ENCODE data around the gene PDCD4.

The PDCD4 gene

DNA sequence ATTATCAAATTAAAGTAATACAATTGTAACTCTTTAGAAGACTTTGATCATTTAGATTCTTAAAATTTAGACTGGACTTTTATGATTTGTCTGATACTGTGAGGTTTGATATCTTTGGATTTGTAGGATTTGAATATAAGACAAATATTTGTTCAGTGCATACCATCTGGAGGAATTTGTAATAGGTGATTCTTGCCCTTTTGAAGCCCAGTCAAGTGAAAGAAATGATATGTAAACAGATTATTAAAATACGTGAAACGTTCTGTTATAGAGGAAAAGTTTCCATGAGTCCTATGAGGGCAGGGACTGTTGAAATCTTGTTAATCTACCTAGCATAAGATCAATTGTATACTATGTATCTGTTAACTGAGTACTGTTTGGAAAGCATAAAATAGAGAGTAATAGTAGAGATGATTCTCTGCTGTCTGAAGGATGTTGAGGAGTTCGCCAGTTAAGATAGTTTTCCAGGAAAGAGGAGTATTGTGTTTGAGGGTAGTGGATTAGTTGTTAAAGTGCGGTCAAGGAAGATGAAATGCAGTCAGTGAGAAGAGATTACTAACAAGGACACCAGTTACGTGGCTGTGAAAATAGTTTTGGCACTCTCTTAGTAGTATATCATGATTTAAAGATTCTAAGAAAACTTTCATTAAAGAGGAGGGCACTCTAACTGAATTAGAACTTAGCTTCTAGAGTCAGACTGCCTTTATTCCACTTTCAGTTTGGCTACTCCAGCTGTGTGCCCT, 14.4 kb downstream of the PDCD4 start:
- no peak for DNase-seq (ENCODE audit: extremely low spot score)
- TF ChIP-seq FOXA1 (IDR thresholded peaks at IDR 0.05) (no peak), ZNF384 (IDR thresholded peaks at IDR 0.05) (no peak), FOXM1 (IDR thresholded peaks at IDR 0.05; ENCODE audit: borderline replicate concordance) (no peak), BHLHE40 (IDR thresholded peaks at IDR 0.05; ENCODE audit: borderline replicate concordance) (no peak), CTBP1 (IDR thresholded peaks at IDR 0.05; ENCODE audit: borderline replicate concordance) (no peak), L3MBTL2 (conservative IDR thresholded peaks at IDR 0.05) (no peak), FOXK2 (IDR thresholded peaks at IDR 0.05) (no peak), ARNT (IDR thresholded peaks at IDR 0.05) (no peak), ELF4 (IDR thresholded peaks at IDR 0.05) (no peak), NFRKB (IDR thresholded peaks at IDR 0.05) (no peak), TARDBP (IDR thresholded peaks at IDR 0.05) (no peak)
- TF ChIP-seq, protein P1, sequence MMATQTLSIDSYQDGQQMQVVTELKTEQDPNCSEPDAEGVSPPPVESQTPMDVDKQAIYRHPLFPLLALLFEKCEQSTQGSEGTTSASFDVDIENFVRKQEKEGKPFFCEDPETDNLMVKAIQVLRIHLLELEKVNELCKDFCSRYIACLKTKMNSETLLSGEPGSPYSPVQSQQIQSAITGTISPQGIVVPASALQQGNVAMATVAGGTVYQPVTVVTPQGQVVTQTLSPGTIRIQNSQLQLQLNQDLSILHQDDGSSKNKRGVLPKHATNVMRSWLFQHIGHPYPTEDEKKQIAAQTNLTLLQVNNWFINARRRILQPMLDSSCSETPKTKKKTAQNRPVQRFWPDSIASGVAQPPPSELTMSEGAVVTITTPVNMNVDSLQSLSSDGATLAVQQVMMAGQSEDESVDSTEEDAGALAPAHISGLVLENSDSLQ (IDR thresholded peaks at IDR 0.05), result no peak
- POLR2A ChIA-PET, result no interaction called here
- CTCF ChIA-PET, result no interaction called here

GRCh38 chr10:110887560-110887959, 15.8 kb downstream of the PDCD4 start:
- CTCF ChIA-PET, result no interaction called here

GRCh38 chr10:110892602-110893288, 21.0 kb downstream of the PDCD4 start:
- TF ChIP-seq FOXK2 (IDR thresholded peaks at IDR 0.05) (no peak), NFRKB (IDR thresholded peaks at IDR 0.05) (no peak), ZNF384 (IDR thresholded peaks at IDR 0.05) (no peak), SUZ12 (IDR thresholded peaks at IDR 0.05) (no peak), LEF1 (IDR thresholded peaks at IDR 0.05; ENCODE audit: borderline replicate concordance) (no peak), CTBP1 (IDR thresholded peaks at IDR 0.05; ENCODE audit: borderline replicate concordance) (no peak), HDGF (IDR thresholded peaks at IDR 0.05; ENCODE audit: borderline replicate concordance) (no peak), FOXA1 (IDR thresholded peaks at IDR 0.05) (no peak), L3MBTL2 (conservative IDR thresholded peaks at IDR 0.05) (no peak), FOXM1 (IDR thresholded peaks at IDR 0.05; ENCODE audit: borderline replicate concordance) (no peak), SP1 (IDR thresholded peaks at IDR 0.05) (no peak), ELF4 (IDR thresholded peaks at IDR 0.05) (no peak)
- no peak for DNase-seq (ENCODE audit: extremely low spot score)
- ChIA-PET POLR2A (no interaction called here), CTCF (interaction anchor here (0.5 to 1.9 kb wide), 3 partner anchors 10 to 268 kb away, joined by 3 to 8 read pairs (median 4); no protein-coding TSS in a partner anchor)

More at GRCh38 chr10:110887560-110887959, 15.8 kb downstream of the PDCD4 start:
- POLR2A ChIA-PET, result interaction anchor here (0.9 kb wide), 1 partner anchor 146 kb away, joined by 3 read pairs; no protein-coding TSS in a partner anchor
- DNase-seq (ENCODE audit: extremely low spot score), result no peak
- TF ChIP-seq FOXA1 (IDR thresholded peaks at IDR 0.05) (no peak), TARDBP (IDR thresholded peaks at IDR 0.05) (no peak), CTBP1 (IDR thresholded peaks at IDR 0.05; ENCODE audit: borderline replicate concordance) (no peak), NFRKB (IDR thresholded peaks at IDR 0.05) (no peak), BHLHE40 (IDR thresholded peaks at IDR 0.05; ENCODE audit: borderline replicate concordance) (no peak), FOXK2 (IDR thresholded peaks at IDR 0.05) (no peak), FOXM1 (IDR thresholded peaks at IDR 0.05; ENCODE audit: borderline replicate concordance) (no peak), LEF1 (IDR thresholded peaks at IDR 0.05; ENCODE audit: borderline replicate concordance) (no peak), ARNT (IDR thresholded peaks at IDR 0.05) (no peak), ELF4 (IDR thresholded peaks at IDR 0.05) (no peak), L3MBTL2 (conservative IDR thresholded peaks at IDR 0.05) (no peak), SUZ12 (IDR thresholded peaks at IDR 0.05) (no peak), HDGF (IDR thresholded peaks at IDR 0.05; ENCODE audit: borderline replicate concordance) (no peak), ZNF384 (IDR thresholded peaks at IDR 0.05) (no peak)

- CTCF ChIA-PET, result interaction anchor here (0.8 to 1.9 kb wide), 5 partner anchors 9 to 148 kb away, joined by 3 to 8 read pairs (median 4); no protein-coding TSS in a partner anchor
- POLR2A ChIA-PET, result no interaction called here
- peak; percentile 52 for DNase-seq (ENCODE audit: extremely low spot score)
- TF ChIP-seq NFRKB (IDR thresholded peaks at IDR 0.05) (no peak), BHLHE40 (IDR thresholded peaks at IDR 0.05; ENCODE audit: borderline replicate concordance) (no peak), FOXA1 (IDR thresholded peaks at IDR 0.05) (no peak), CTBP1 (IDR thresholded peaks at IDR 0.05; ENCODE audit: borderline replicate concordance) (no peak), SP1 (IDR thresholded peaks at IDR 0.05) (no peak), FOXK2 (IDR thresholded peaks at IDR 0.05) (no peak), FOXM1 (IDR thresholded peaks at IDR 0.05; ENCODE audit: borderline replicate concordance) (no peak), SUZ12 (IDR thresholded peaks at IDR 0.05) (no peak), L3MBTL2 (conservative IDR thresholded peaks at IDR 0.05) (no peak), ZNF384 (IDR thresholded peaks at IDR 0.05) (no peak), TARDBP (IDR thresholded peaks at IDR 0.05) (no peak), ARNT (IDR thresholded peaks at IDR 0.05) (no peak), ELF4 (IDR thresholded peaks at IDR 0.05) (no peak), HDGF (IDR thresholded peaks at IDR 0.05; ENCODE audit: borderline replicate concordance) (no peak)
- TF ChIP-seq, protein P1 (IDR thresholded peaks at IDR 0.05), result no peak
Observed at GRCh38 chr10:110893559-110894179, 21.9 kb downstream of the PDCD4 start.

DNA sequence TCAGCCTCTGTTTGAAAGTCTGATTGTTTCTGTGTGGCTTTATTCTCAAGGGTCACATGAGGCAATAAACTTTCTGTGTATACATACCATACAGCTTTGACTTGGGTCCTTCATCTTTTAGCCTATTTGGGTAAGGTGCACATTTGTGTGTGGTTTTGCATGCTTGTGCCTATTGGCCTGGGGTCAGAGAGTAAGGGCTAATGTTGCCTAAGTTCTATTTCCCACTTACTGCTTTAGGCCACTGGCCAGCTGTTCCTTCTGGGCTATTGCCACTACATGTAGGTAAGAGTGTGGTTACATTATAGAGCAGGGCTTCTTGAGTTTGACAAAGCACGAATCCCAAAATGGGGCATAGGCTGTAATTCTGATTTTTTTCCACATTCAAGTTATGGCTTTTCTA, 25.5 kb downstream of the PDCD4 start:
- POLR2A ChIA-PET, result interaction anchor here (2.4 kb wide), 1 partner anchor 21 kb away, joined by 8 read pairs; the partner anchor contains the start of gene BBIP1
- CTCF ChIA-PET, result interaction anchor here (0.6 kb wide), 1 partner anchor 15 kb away, joined by 10 read pairs; no protein-coding TSS in a partner anchor
- no peak for DNase-seq (ENCODE audit: extremely low spot score)
- no peak for TF ChIP-seq HDGF (IDR thresholded peaks at IDR 0.05; ENCODE audit: borderline replicate concordance)
- TF ChIP-seq FOXA1 (IDR thresholded peaks at IDR 0.05), result no peak
- no peak for TF ChIP-seq ZNF384 (IDR thresholded peaks at IDR 0.05)
- TF ChIP-seq SUZ12 (IDR thresholded peaks at IDR 0.05), result no peak
- TF ChIP-seq BHLHE40 (IDR thresholded peaks at IDR 0.05; ENCODE audit: borderline replicate concordance), result no peak
- TF ChIP-seq, protein P1 (IDR thresholded peaks at IDR 0.05), result no peak
- TF ChIP-seq LEF1 (IDR thresholded peaks at IDR 0.05; ENCODE audit: borderline replicate concordance), result no peak
- no peak for TF ChIP-seq SP1 (IDR thresholded peaks at IDR 0.05)
- TF ChIP-seq NFRKB (IDR thresholded peaks at IDR 0.05), result no peak
- TF ChIP-seq ELF4 (IDR thresholded peaks at IDR 0.05), result no peak
- TF ChIP-seq TARDBP (IDR thresholded peaks at IDR 0.05), result no peak
- TF ChIP-seq FOXK2 (IDR thresholded peaks at IDR 0.05), result no peak
- no peak for TF ChIP-seq FOXM1 (IDR thresholded peaks at IDR 0.05; ENCODE audit: borderline replicate concordance)
- TF ChIP-seq L3MBTL2 (conservative IDR thresholded peaks at IDR 0.05), result no peak

All from HEK293T (cell line).